Calu3 (cell line): ENCODE results near the gene SLC22A15. TPM values are rescaled to one million over a fixed set of nuclear protein-coding genes. Genes with fewer than 3 reads are reported as not detected.
A peak's percentile ranks its signal among the peaks of the same experiment; 100 is the strongest.

ENCODE experiments used
- Bru-seq: library from RNA; stranded (reverse); fragments of 400-500 nt; gene quantifications from one replicate; lab custom pipeline; 2021; lab: Mats Ljungman, UMichigan
- BruChase-seq, 2 experiments: library from RNA; stranded (reverse); fragments of 400-500 nt; gene quantifications; one replicate each; lab custom pipeline; 2021; lab: Mats Ljungman, UMichigan
- BruUV-seq: library from RNA; stranded (reverse); fragments of 400-500 nt; replicated peaks from 2 replicates; lab custom pipeline; 2021; lab: Mats Ljungman, UMichigan
- CTCF ChIA-PET: fragments of 300-600 bp; sonication (Branson Sonifier 250); formaldehyde crosslinking; loops from one replicate; lab custom pipeline; 2022; ENCODE audit warnings: antibody characterized with exemption; lab: Charles Lee
- DNase-seq: peaks from one replicate; pipeline ENCODE4 v3.0.0; 2022
- H3K27ac Mint-ChIP-seq: one replicate; pipeline ENCODE4 v1.8.0; 2022; ENCODE audit warnings: mixed read lengths; ENCODE audit not compliant: unreplicated experiment
- H3K27me3 Mint-ChIP-seq: one replicate; pipeline ENCODE4 v1.8.0; 2022; ENCODE audit warnings: mixed read lengths; ENCODE audit not compliant: unreplicated experiment
- H3K36me3 Mint-ChIP-seq: one replicate; pipeline ENCODE4 v1.8.0; 2022; ENCODE audit warnings: mild to moderate bottlenecking, moderate library complexity, mixed read lengths; ENCODE audit not compliant: insufficient read depth, unreplicated experiment
- H3K4me1 Mint-ChIP-seq: one replicate; pipeline ENCODE4 v1.8.0; 2022; ENCODE audit warnings: mild to moderate bottlenecking, low read depth, mixed read lengths; ENCODE audit not compliant: unreplicated experiment
- H3K4me3 Mint-ChIP-seq: one replicate; pipeline ENCODE4 v1.8.0; 2022; ENCODE audit warnings: mild to moderate bottlenecking, low read depth, moderate library complexity, mixed read lengths; ENCODE audit not compliant: unreplicated experiment
- H3K9me3 Mint-ChIP-seq: one replicate; pipeline ENCODE4 v1.8.0; 2022; ENCODE audit warnings: low read depth, mixed read lengths; ENCODE audit not compliant: unreplicated experiment
- CTCF ChIP-seq: fragments of 200-600 bp; IDR thresholded peaks from one replicate; pipeline ENCODE4 v1.8.0; 2022; ENCODE audit warnings: antibody characterized with exemption; ENCODE audit not compliant: unreplicated experiment
- intact Hi-C: fragments of 100-400 bp; cut with micrococcal nuclease; formaldehyde crosslinking; loops from one replicate; pipeline ENCODE4 v1.10.0; 2022; ENCODE audit not compliant: unreplicated experiment
- long read RNA-seq: library from polyadenylated mRNA; stranded (forward); transcript quantifications from one replicate; pipeline ENCODE4 v2.0.0, GENCODE V29; 2022
- total RNA-seq: library from RNA; stranded (reverse); gene quantifications from 2 replicates; pipeline ENCODE4 v1.2.3, GENCODE V29; 2022

Gene SLC22A15
- total RNA-seq (3.9 and 5.0 TPM in 2 replicates), Bru-seq, nascent RNA (percentile 68 among the genes with signal in this experiment), BruChase-seq, experiment 1, labeled RNA remaining after a 6-hour chase (percentile 57 among the genes with signal in this experiment), BruChase-seq, experiment 2, labeled RNA remaining after a 2-hour chase (percentile 51 among the genes with signal in this experiment)
- long read RNA-seq: 0 reads

DNA sequence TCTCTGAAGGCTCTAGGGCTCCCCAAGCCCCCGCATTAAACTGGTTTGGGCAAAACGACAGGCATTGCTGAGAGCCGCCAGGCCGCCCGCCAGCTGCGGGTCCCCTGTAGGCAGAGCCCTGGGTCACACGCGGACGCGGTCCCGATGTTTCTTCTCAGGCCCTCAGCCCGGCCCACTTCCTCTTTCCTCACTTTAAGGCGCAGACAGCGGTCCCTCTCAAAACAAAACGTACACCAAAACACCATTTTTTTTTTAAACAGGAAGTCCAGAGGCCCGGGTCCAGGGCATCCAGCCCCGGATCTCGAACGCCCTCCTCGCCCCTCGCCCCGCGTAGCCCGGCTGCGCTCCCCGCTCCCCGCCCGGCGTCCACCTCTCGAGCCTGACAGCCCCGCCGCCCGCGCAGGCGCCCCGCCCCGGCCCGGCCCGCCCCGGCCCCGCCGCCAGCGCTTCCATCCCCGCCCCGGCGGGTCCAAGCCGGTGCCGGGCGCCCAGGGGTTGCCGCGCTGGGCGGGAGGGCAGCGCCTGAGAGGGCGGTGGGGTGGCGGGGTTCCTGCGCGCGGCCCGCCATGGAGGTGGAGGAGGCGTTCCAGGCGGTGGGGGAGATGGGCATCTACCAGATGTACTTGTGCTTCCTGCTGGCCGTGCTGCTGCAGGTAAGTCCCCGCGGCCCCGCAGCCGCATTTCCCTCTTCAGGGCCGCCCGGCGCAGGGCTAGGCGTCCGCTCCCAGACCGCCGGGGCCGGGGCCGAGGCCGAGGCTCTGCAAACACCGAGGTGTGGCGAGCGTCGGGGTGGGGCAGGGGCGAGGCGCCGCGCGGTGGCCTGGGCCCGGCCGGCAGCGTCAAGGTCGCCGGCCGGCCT is at the start of gene SLC22A15:
TSS of gene SLC22A15 (plus strand) at position 452 of the 859 bp plus-strand sequence. CDS start at position 567, 115 bp downstream.
- peak; percentile 51 for DNase-seq
- no TSS peak for BruUV-seq
- Mint-ChIP-seq H3K9me3 (no peaks in the 10 kb centered on the region), H3K4me3 (peak within 1 kb of the TSS; percentile 84), H3K27me3 (no peaks in the 10 kb centered on the region), H3K27ac (peak within 1 kb of the TSS; percentile 98), H3K36me3 (peaks cover 29% of the 10 kb centered on the region), H3K4me1 (peaks cover 17% of the 10 kb centered on the region)
- intact Hi-C loops: no loop called here
- TF ChIP-seq CTCF: no peak
- CTCF ChIA-PET: interaction anchor here (0.5 kb wide), 1 partner anchor 1828 kb away, joined by 6 read pairs; no protein-coding TSS in a partner anchor

- no peaks in the 10 kb centered on the region for H3K36me3 Mint-ChIP-seq
- H3K27me3 Mint-ChIP-seq: no peaks in the 10 kb centered on the region
- no peaks in the 10 kb centered on the region for H3K4me1 Mint-ChIP-seq
- CTCF ChIA-PET: no interaction called here
- intact Hi-C loops: no loop called here
- no peaks in the 10 kb centered on the region for H3K9me3 Mint-ChIP-seq
- TF ChIP-seq CTCF: no peak
- no peak overlapping the region for H3K27ac Mint-ChIP-seq
- no peak for DNase-seq
- H3K4me3 Mint-ChIP-seq: no peak overlapping the region
- no TSS peak for BruUV-seq
Observed at GRCh38 chr1:115927971-115928370, 48.3 kb upstream of the SLC22A15 start.

- no peaks in the 10 kb centered on the region for H3K9me3 Mint-ChIP-seq
- intact Hi-C loops: no loop called here
- no peaks in the 10 kb centered on the region for H3K36me3 Mint-ChIP-seq
- CTCF ChIA-PET: no interaction called here
- no peak for TF ChIP-seq CTCF
- no peak overlapping the region for H3K4me3 Mint-ChIP-seq
- BruUV-seq: no TSS peak
- H3K27me3 Mint-ChIP-seq: no peaks in the 10 kb centered on the region
- no peaks in the 10 kb centered on the region for H3K4me1 Mint-ChIP-seq
- no peak overlapping the region for H3K27ac Mint-ChIP-seq
- no peak for DNase-seq
Observed at GRCh38 chr1:115929881-115930280, 46.4 kb upstream of the SLC22A15 start.

- no peak overlapping the region for H3K4me3 Mint-ChIP-seq
- H3K9me3 Mint-ChIP-seq: no peaks in the 10 kb centered on the region
- H3K27ac Mint-ChIP-seq: no peak overlapping the region
- BruUV-seq: no TSS peak
- TF ChIP-seq CTCF: no peak
- no peaks in the 10 kb centered on the region for H3K36me3 Mint-ChIP-seq
- DNase-seq: no peak
- intact Hi-C loops: no loop called here
- H3K27me3 Mint-ChIP-seq: no peaks in the 10 kb centered on the region
- no peaks in the 10 kb centered on the region for H3K4me1 Mint-ChIP-seq
- CTCF ChIA-PET: no interaction called here
Observed at GRCh38 chr1:115933625-115934024, 42.7 kb upstream of the SLC22A15 start.
